Endometrial microvascular endothelial cells (primary cell): ENCODE data around the gene HPRT1. TPM values are rescaled to one million over a fixed set of nuclear protein-coding genes. Genes with fewer than 3 reads are reported as not detected.

ENCODE experiments used
- in situ Hi-C: cut with HindIII; loops from 2 replicates; pipeline ENCODE4 v1.10.0; 2017; ENCODE audit warnings: low sequenced_read_pairs, low pct_unique_long_range_greater_than_20kb; ENCODE audit errors: inconsistent ontology term
- total RNA-seq: library from RNA; depleted of rRNA; stranded (reverse); fragments of >200 nt; gene quantifications from one replicate; pipeline ENCODE4 v1.2.3, GENCODE V29; 2015; ENCODE audit errors: inconsistent ontology term

Gene HPRT1
- total RNA-seq, 1 donor from 2014 or later, result 37.2 TPM

DNA sequence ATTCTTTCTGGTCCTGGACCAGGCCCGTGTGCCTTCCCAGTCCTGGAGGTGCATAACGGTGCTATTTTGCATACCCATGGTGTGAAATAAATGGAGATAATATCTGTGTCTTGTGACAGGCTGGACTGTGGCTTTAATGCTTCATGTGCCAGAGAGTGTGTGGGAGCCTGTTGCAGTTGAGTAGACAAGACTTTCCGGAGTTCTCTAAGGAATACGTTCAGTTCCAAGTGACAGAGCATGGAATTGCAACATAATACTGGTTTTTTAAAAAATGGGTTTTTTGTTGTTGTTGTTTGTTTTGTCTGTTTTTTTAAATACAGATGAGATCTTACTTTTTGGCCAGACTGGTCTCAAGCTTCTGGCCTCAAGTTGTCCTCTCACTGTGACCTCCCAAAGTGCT, 74.0 kb downstream of the HPRT1 start:
- in situ Hi-C loops, result no loop called here

DNA sequence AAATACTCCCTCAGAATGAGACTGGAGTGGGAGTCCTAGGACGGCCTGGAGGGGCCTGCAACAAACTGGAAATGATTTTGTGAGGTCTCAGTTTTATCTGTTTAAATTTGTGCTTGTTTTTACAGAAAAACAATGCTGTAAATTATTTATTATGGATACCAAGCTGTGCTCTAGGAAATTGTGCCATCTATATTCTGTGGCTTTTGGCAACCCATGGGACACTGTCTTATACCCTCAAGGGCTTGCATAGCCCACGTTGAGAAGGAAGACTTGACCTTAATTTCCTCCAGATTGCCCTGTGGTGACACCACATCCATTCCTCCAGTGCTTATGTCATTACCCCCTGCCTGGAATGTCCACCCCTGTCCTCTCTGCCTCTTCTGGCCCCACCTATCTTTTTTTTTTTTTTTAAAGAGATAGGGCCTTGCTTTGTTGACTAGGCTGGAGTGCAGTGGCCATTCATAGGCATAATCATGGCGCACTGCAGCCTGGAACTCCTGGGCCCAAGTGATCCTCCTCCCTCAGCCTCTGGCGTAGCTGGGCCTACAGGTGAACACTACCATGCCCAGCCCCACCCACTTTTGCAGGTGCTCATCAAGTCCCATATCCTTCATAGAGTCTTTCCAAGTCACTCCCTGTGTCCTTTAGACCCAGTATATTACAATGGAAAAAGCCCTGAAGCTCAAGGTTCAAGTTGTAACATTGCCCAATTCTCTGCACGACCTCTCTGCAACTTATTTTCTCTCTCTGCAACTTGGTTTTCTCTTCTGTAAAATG, 77.4 kb downstream of the HPRT1 start:
- in situ Hi-C loops, result no loop called here

DNA sequence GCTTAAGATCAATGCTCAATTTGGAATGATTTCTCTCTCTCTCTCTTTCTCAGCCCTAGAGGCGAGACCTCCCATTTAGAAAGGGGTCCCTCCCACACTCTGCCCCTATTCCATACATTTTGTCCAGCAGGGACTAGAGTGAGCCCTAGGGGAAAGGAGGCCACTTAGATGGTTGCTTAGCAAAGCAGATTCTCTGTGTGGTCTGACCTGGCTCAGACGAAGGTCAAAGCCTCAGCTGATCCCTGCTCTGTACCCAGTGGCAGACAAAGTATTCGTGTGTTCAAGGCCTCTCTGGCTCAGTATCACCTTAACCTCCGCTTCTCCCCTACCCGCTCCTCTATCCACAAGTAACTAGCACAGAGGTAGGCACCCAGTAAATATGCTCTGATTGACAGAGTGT, 78.4 kb downstream of the HPRT1 start:
- in situ Hi-C loops, result no loop called here

DNA sequence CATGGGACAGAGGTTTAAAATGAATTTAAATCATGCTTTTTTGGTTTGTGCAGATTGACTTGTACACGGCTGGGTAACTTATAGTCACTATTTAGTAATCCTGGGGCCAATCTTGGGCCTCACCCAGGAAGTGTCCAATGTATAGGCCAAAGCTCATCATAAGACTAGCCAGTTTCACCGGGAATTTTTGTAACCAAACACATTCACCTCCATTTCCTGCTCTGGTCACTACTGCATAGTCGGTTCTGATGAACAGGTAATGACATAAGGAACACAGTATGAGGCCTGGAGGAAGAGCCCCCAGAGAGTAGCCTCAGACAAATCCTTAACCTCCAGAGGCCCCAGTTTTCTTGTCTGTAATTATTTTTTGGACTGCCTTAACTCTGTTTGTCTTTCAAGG, 81.9 kb downstream of the HPRT1 start:
- in situ Hi-C loops, result no loop called here

DNA sequence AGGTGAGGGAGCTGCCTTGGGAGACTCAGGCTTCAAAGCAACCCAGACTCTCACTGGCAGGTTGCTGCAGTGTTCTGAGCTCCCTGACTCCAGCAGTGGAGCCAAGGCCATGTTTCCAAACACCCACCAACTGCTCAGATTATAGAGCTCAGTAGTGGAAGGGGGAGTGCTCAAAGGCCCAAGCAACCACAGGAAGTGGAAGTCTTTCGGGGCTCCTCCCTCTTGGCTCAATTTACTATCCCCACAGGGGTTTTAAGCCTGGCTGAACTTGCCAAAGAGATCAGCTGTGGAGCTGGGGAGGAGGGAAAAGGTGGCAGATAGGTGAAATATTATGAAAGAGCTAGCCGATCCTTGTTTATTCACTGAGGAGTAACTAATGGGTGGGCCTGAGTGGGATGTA, 82.5 kb downstream of the HPRT1 start:
- in situ Hi-C loops, result no loop called here

DNA sequence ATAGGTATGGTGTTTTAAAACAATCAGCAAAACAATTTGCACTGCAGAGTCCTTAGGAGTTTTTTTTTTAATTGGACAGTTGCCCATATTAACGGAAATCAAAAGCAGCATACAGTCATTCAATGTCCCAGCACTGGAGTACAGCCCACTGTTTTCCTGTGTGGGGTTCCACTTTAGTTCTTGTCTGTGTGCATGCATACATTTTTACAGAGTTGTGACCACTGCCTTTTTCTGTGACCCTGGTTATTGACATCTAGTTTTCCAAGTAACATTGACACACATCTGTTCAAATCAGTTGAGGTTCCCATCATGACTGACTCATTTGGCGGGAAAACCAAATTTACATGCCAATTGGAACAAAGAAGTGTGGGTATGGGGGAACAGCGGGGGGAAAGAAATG, 83.3 kb downstream of the HPRT1 start:
- in situ Hi-C loops, result no loop called here

DNA sequence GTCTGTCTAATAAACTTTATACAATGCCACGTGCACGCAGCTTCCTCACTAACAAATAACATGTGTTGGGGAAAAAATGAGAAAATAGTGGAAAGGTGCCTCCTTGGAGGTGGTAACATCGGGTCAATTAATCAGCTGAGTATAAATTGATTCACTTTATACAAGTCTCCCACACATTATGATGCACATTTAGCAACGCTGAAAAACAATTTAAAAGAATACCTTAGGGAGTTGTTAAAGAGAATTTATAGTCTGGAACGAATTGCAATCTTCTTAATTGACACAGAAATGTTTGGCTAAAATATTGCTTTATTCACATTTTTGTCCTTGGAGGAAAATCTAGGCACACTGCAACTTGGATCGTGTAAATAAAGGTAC, 84.2 kb downstream of the HPRT1 start:
- in situ Hi-C loops, result no loop called here

DNA sequence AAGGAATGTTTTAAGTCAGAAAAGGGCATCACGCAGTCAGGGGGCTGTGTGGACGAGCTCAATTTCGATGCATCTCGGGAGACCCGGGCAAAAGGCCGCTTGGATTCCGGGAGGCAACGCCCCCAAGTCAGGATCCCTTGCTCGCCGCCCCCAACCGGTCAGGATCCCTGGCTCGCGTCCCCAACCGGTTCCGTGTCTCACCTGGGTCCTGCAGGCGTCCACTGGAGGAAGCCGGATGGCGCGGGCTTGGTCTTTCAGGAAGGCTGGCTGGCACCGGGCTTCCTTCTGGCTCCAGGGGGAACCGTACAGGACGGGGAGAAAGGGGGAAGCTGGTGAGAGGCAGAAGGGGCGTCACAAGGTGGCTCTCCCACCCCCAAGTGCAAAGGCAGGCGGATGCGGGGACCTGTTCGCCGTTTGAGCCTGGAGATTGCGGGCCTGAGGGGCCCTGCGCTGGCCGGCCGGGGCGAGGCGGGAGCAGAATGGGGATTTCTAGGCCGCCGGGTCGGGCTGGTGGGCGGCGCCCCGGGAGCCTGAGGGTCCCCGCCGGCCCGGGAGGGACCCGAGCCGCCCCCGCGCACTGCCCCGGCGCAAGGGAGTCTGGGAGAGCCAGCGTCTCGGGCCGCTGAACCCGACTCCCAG, 84.7 kb downstream of the HPRT1 start:
- in situ Hi-C loops, result no loop called here

DNA sequence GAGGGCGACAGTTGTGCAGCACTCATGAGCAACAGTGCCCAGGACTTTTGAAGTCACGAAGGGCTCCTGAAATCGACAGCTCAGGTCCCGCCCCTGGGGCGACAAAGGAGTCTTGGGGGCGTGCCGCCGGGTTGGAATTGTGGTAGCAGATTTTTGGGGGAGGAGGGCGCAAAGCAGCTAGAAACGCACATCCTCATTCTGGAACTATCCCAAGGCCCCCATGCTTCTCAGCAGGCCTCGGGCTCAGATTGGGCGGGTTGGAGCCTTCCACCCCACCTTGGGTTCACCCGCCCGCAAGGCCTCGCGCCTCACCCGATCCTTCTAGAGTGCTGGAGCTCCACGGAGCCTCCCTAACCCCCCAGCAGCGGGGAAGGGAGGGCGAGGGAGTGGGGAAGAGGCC, 85.5 kb downstream of the HPRT1 start:
- in situ Hi-C loops, result no loop called here

DNA sequence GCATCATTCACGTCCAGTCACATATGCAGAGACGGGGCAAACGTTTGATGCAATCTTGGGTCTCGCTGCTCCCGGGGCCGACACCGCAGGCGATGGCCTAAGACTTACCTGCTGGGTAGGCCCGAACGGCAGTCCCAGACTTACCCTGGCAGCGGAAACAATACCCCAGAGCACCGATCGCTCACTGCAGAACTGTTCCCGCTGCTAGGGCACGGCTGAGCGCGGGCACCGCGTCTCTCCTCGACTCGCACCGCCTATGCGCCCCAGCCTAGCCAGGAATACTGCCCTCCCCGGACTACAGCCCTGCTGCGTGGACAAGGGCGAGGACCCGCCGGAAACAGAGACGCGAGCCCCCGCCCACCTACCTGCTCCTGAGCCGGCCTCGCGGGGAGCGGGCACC, 86.2 kb downstream of the HPRT1 start:
- in situ Hi-C loops, result no loop called here

DNA sequence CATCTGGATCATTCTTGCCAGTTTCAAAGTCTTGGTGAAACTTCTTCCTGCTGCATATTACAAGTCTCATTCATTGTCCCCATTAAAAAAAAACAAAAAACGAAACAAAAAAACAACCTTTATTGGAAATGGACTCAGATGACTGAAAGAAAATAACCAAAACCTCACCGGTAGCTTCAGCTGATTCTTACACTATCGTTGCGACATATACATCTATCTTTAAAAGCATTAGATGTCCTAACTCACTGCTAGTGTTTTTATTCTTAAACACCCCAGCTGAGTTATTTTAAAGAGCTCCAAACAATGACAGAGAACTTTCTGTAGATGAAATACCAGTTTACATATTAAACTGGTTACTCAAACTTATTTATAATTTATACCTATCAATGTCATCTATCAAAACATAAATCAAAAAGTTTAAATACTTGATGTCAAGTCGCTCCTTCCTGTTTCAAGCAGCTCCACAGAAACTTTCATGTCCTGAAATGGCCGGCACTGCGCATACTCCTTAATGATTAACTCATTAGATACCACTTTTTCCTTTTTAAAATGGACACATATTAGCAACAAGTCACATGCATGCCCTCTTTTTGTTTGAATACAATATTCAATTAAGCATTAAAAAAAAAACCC, 87.2 kb downstream of the HPRT1 start:
- in situ Hi-C loops, result no loop called here

DNA sequence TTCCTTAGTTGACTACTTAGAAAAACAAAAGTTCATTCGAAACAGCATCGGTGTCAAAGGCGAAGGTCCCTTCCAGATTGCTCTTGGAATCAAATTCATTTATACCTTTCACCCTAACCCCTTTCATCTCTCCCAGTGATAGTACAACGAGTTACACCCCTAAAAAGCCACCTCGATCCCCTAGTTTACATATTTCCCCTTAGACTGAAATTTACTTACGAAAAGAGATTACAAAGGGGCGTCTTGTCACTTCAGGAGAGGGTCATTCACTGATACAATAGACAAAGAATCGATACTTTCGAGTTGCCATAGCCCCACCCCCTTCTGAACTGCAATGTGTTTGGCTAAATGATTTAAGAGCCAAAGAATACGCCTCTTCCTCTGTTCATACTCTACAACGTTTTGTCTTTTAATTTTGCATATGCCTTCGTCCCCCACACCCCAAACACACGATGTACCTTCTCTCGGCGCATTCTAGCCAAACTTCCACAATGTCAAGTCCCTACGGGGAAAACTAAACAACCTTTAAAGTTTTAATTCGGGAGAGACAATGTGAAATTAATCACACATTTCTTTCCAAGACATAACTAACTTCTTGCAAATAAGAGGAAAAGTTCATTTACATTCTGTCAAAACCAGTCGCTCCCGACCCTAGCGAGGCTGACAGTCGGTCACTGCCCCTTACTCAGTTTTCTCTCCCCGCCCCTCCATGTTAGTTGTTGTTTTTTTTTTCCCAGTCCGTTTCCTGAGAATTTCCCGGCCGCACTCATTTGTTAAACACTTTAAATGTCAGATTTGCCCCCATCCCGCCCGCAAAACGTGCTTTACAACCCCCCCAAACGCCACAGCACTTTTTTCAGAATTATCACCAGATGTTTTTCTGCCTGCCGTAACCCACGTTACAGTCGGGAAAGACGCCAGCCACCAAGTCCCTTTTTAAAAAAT, 88.6 kb downstream of the HPRT1 start:
- in situ Hi-C loops, result no loop called here

Other genes with a start within 250 kb of the HPRT1 start
- gene CCDC160, start 223.0 kb upstream of the HPRT1 start, total RNA-seq, result not detected
- gene PHF6, start 86.9 kb upstream of the HPRT1 start, total RNA-seq, result 30.5 TPM
- not detected for gene PLAC1, start 198.3 kb downstream of the HPRT1 start, total RNA-seq